ENCODE results near the gene MMP13.

MMP13 gene

GRCh38 chr11:102900346-102900745, 55.2 kb downstream of the MMP13 start:
- H3K9me3 ChIP-seq (ENCODE audit: low read depth, low read length) = no peaks in the 10 kb centered on the region
- no peak overlapping the region for H3K4me3 ChIP-seq
- H3K27ac ChIP-seq = no peak overlapping the region
- no peak for DNase-seq (ENCODE audit: low read depth, low spot score)
- TF ChIP-seq POLR2AphosphoS5 (IDR thresholded peaks at IDR 0.05; ENCODE audit: borderline replicate concordance, low read depth, low read length) (no peak), EZH2 (IDR thresholded peaks at IDR 0.05) (no peak), FOXP2 (optimal IDR thresholded peaks at IDR 0.05; ENCODE audit: control extremely low read depth, extremely low read length, insufficient read depth) (no peak)
- H3K36me3 ChIP-seq (ENCODE audit: insufficient read depth, low read length) = no peaks in the 10 kb centered on the region
- H3K9ac ChIP-seq (ENCODE audit: insufficient read length) = no peak overlapping the region

All from SK-N-MC (cell line).